ENCODE results near the gene STX3. TPM values are rescaled to one million over a fixed set of nuclear protein-coding genes. Genes with fewer than 3 reads are reported as not detected.

The STX3 gene
- total and polyA plus RNA-seq, 2 of the 13 experiments (the other 11 are each of a cell fraction or from before 2014, with no cell fraction given), result 16.5 to 24.0 TPM

DNA sequence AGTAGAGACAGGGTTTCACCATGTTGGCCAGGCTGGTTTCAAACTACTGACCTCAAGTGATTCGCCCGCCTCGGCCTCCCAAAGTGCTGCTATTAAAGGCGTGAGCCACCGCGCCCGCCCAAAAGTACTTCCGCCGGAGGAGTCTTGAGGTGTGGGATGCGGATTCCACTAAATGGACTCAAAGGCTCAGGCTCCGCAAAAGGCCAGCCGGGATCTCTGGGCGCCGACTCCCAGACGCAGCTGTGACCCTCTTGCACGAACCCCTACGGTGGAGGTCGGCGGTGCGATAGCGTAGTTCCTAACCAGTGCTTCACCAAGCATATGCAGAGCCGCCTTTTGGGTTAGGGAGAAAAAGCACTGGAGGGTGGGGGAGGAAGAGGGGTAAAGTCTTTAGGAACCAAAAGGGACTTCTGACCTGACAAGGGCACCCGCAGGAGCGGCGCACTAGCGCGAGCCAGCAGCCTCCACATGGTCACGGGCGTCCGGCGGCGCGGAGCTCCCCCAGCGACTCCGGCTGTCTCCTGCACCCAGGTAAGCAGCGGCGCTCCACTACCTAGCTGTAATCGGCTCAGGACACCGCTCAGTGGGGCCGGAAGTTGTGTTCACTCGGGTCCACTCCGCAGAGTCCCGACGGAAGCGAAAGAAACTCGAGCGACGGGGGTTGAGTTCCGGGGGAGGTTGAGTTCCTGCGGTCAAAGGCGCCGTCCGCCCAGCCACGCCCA, 55.2 kb downstream of the STX3 start, which contains the start of gene MRPL16 (continued):
- TF ChIP-seq ZNF431 (CRISPR knock-in tag; IDR thresholded peaks at IDR 0.05; ENCODE audit: borderline replicate concordance, low read depth) (peak; percentile 86), MBD4 (IDR thresholded peaks at IDR 0.05; ENCODE audit: borderline replicate concordance, low read length) (no peak), TSC22D2 (CRISPR knock-in tag; IDR thresholded peaks at IDR 0.05; ENCODE audit: borderline replicate concordance) (peak; percentile 85; the same call in 1 of the 2 replicates), EED (CRISPR knock-in tag; IDR thresholded peaks at IDR 0.05) (no peak), CREM (IDR thresholded peaks at IDR 0.05) (peak; percentile 76; the same call in 1 of the 2 replicates), CREM (CRISPR knock-in tag; IDR thresholded peaks at IDR 0.05) (no peak), PAWR (CRISPR knock-in tag; IDR thresholded peaks at IDR 0.05; ENCODE audit: borderline replicate concordance) (no peak), ATM (IDR thresholded peaks at IDR 0.05; ENCODE audit: borderline replicate concordance) (no peak), ZNF614 (CRISPR knock-in tag; IDR thresholded peaks at IDR 0.05; ENCODE audit: borderline replicate concordance) (peak; percentile 74), BRCA1 (CRISPR knock-in tag; IDR thresholded peaks at IDR 0.05) (0 out of 2 replicates have a peak, but pooled peaks have one; percentile 12), CREB1 (IDR thresholded peaks at IDR 0.05) (peak; percentile 42), CREB1 (CRISPR knock-in tag; IDR thresholded peaks at IDR 0.05) (peak; percentile 78), ZNF253 (CRISPR knock-in tag; IDR thresholded peaks at IDR 0.05; ENCODE audit: borderline replicate concordance) (0 out of 2 replicates have a peak, but pooled peaks have one; percentile 11), ZBTB1 (CRISPR knock-in tag; IDR thresholded peaks at IDR 0.05; ENCODE audit: borderline replicate concordance) (no peak), FOXC1 (CRISPR knock-in tag; IDR thresholded peaks at IDR 0.05; ENCODE audit: borderline replicate concordance) (peak; percentile 53; the same call in 1 of the 2 replicates), ZFP36L1 (CRISPR knock-in tag; IDR thresholded peaks at IDR 0.05) (peak; percentile 11), HOXA3 (CRISPR knock-in tag; IDR thresholded peaks at IDR 0.05) (peak; percentile 85)
- TF ChIP-seq, protein P1, sequence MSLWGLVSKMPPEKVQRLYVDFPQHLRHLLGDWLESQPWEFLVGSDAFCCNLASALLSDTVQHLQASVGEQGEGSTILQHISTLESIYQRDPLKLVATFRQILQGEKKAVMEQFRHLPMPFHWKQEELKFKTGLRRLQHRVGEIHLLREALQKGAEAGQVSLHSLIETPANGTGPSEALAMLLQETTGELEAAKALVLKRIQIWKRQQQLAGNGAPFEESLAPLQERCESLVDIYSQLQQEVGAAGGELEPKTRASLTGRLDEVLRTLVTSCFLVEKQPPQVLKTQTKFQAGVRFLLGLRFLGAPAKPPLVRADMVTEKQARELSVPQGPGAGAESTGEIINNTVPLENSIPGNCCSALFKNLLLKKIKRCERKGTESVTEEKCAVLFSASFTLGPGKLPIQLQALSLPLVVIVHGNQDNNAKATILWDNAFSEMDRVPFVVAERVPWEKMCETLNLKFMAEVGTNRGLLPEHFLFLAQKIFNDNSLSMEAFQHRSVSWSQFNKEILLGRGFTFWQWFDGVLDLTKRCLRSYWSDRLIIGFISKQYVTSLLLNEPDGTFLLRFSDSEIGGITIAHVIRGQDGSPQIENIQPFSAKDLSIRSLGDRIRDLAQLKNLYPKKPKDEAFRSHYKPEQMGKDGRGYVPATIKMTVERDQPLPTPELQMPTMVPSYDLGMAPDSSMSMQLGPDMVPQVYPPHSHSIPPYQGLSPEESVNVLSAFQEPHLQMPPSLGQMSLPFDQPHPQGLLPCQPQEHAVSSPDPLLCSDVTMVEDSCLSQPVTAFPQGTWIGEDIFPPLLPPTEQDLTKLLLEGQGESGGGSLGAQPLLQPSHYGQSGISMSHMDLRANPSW (CRISPR knock-in tag; IDR thresholded peaks at IDR 0.05; ENCODE audit: borderline replicate concordance), result no peak
- TF ChIP-seq, protein P2, sequence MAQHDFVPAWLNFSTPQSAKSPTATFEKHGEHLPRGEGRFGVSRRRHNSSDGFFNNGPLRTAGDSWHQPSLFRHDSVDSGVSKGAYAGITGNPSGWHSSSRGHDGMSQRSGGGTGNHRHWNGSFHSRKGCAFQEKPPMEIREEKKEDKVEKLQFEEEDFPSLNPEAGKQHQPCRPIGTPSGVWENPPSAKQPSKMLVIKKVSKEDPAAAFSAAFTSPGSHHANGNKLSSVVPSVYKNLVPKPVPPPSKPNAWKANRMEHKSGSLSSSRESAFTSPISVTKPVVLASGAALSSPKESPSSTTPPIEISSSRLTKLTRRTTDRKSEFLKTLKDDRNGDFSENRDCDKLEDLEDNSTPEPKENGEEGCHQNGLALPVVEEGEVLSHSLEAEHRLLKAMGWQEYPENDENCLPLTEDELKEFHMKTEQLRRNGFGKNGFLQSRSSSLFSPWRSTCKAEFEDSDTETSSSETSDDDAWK (CRISPR knock-in tag; IDR thresholded peaks at IDR 0.05), result no peak
- TF ChIP-seq, protein P3, sequence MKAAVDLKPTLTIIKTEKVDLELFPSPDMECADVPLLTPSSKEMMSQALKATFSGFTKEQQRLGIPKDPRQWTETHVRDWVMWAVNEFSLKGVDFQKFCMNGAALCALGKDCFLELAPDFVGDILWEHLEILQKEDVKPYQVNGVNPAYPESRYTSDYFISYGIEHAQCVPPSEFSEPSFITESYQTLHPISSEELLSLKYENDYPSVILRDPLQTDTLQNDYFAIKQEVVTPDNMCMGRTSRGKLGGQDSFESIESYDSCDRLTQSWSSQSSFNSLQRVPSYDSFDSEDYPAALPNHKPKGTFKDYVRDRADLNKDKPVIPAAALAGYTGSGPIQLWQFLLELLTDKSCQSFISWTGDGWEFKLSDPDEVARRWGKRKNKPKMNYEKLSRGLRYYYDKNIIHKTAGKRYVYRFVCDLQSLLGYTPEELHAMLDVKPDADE (CRISPR knock-in tag; IDR thresholded peaks at IDR 0.05), result no peak
- TF ChIP-seq, protein P4, sequence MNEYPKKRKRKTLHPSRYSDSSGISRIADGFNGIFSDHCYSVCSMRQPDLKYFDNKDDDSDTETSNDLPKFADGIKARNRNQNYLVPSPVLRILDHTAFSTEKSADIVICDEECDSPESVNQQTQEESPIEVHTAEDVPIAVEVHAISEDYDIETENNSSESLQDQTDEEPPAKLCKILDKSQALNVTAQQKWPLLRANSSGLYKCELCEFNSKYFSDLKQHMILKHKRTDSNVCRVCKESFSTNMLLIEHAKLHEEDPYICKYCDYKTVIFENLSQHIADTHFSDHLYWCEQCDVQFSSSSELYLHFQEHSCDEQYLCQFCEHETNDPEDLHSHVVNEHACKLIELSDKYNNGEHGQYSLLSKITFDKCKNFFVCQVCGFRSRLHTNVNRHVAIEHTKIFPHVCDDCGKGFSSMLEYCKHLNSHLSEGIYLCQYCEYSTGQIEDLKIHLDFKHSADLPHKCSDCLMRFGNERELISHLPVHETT (CRISPR knock-in tag; conservative IDR thresholded peaks at IDR 0.05), result peak; percentile 65; the same call in 1 of the 2 replicates
